K562 (cell line): ENCODE results near the gene COQ10B. TPM values are rescaled to one million over a fixed set of nuclear protein-coding genes. Genes with fewer than 3 reads are reported as not detected.

Experiments
- ATF3 ChIP-seq, 2 experiments: fragments of 450-650 bp in 1 of 2; sonication (generic) in 1 of 2; formaldehyde crosslinking in 1 of 2; IDR thresholded peaks in 1 of 2; conservative IDR thresholded peaks in 1 of 2; 2 replicates each; pipeline versions ENCODE4 v1.6.1 to v1.8.1; 2016 to 2023; ENCODE audit warnings: mild to moderate bottlenecking in 2 of 2, moderate library complexity in 2 of 2, inconsistent platforms in 1 of 2, missing genetic modification reagents in 1 of 2
- BCL6 ChIP-seq: fragments of 250-450 bp; sonication (Bioruptor Pico); IDR thresholded peaks from 2 replicates; pipeline ENCODE4 v1.4.0; 2020
- CBFA2T3 ChIP-seq: fragments of 450-650 bp; IDR thresholded peaks from 2 replicates; pipeline ENCODE4 v1.6.1; 2017
- DPF2 ChIP-seq: fragments of 450-650 bp; IDR thresholded peaks from 2 replicates; pipeline ENCODE4 v1.6.1; 2016
- EWSR1 ChIP-seq: fragments of 450-650 bp; IDR thresholded peaks from 2 replicates; pipeline ENCODE4 v1.6.1; 2018; ENCODE audit warnings: borderline replicate concordance, mild to moderate bottlenecking, low read depth, moderate library complexity; ENCODE audit not compliant: partially characterized antibody
- MBD2 ChIP-seq: sonication (generic); IDR thresholded peaks from 2 replicates; pipeline ENCODE4 v1.6.1; 2016; ENCODE audit warnings: low read depth, borderline replicate concordance
- PCBP1 ChIP-seq: fragments of 200-400 bp; formaldehyde crosslinking; IDR thresholded peaks from 2 replicates; pipeline ENCODE4 v1.6.1; 2018; ENCODE audit warnings: mild to moderate bottlenecking, low read depth, low read length; ENCODE audit not compliant: poor library complexity, severe bottlenecking
- TAF9B ChIP-seq: fragments of 450-650 bp; IDR thresholded peaks from 2 replicates; pipeline ENCODE4 v1.6.1; 2018; ENCODE audit warnings: mild to moderate bottlenecking; ENCODE audit not compliant: partially characterized antibody
- YY1 ChIP-seq, 3 experiments: IDR thresholded peaks; 2 replicates each; pipeline ENCODE4 v1.6.1; 2011; ENCODE audit warnings: low read length in 2 of 3, mild to moderate bottlenecking in 2 of 3, moderate library complexity in 2 of 3, borderline replicate concordance in 1 of 3, control low read depth in 1 of 3, low read depth in 1 of 3; ENCODE audit not compliant: insufficient read depth in 3 of 3, insufficient replicate concordance in 2 of 3, control insufficient read depth in 1 of 3, insufficient read length in 1 of 3; ENCODE audit errors: extremely low read depth in 1 of 3
- ZBTB9 ChIP-seq: fragments of 450-650 bp; formaldehyde crosslinking; IDR thresholded peaks from 2 replicates; pipeline ENCODE4 v1.4.0; 2020; ENCODE audit warnings: mild to moderate bottlenecking, moderate library complexity
- ZNF318 ChIP-seq, 2 experiments: fragments of 450-650 bp; IDR thresholded peaks; 2 replicates each; pipeline ENCODE4 v1.6.1; 2016; ENCODE audit warnings: mild to moderate bottlenecking in 2 of 2, borderline replicate concordance in 1 of 2, low read depth in 1 of 2, moderate library complexity in 1 of 2
- ZSCAN29 ChIP-seq: fragments of 450-650 bp; IDR thresholded peaks from 2 replicates; pipeline ENCODE4 v1.6.1; 2017
- polyA plus RNA-seq, 8 experiments: library from polyadenylated mRNA; depleted of rRNA in 4 of 8; stranded (reverse) in 5 of 8; unstranded in 3 of 8; fragments of >200 nt; fragmentation: Nextera tagmentation in 2 of 8; fragmentation: Illumina TruSeq in 1 of 8; extraction: Ambion mirVana in 2 of 8; extraction: Trizol in 1 of 8; gene quantifications; 2 replicates each; pipeline versions ENCODE4 v1.2.1 to v1.2.3, GENCODE V29; 2011 to 2014; ENCODE audit warnings: inconsistent platforms in 1 of 8, missing spikeins in 1 of 8
- total RNA-seq, 7 experiments: library from RNA; depleted of rRNA in 6 of 7; stranded (reverse); fragments of >200 nt in 6 of 7; fragmentation: Illumina TruSeq in 2 of 7; extraction: Trizol in 2 of 7; gene quantifications; 2 replicates each; pipeline versions ENCODE4 v1.2.1 to v1.2.3, GENCODE V29; 2011 to 2021; ENCODE audit warnings: low replicate concordance in 1 of 7
- TF ChIP-seq, protein P1 (sequence below): fragments of 450-650 bp; IDR thresholded peaks from 2 replicates; pipeline ENCODE4 v1.6.1; 2016; ENCODE audit warnings: missing biosample characterization, missing genetic modification characterization

Gene COQ10B
- total and polyA plus RNA-seq, 9 of the 15 experiments (the other 6 are each of a cell fraction or from before 2014, with no cell fraction given): 3.1 to 13.1 (median 7.7) TPM

GRCh38 chr2:197477797-197478196, 24.4 kb downstream of the COQ10B start (continued):
- TF ChIP-seq CBFA2T3: peak; percentile 61
- TF ChIP-seq MBD2: no peak
- peak in 1 of 3 experiments; percentile 19 for TF ChIP-seq YY1 (IDR thresholded peaks at IDR 0.05; ENCODE audit: borderline replicate concordance in 1 of 3, control insufficient read depth in 1 of 3, extremely low read depth in 1 of 3, insufficient read depth in 3 of 3, insufficient read length in 1 of 3, insufficient replicate concordance in 2 of 3, low read depth in 1 of 3, low read length in 2 of 3)
- TF ChIP-seq BCL6 (CRISPR knock-in tag): no peak
- TF ChIP-seq ATF3 (IDR thresholded peaks at IDR 0.05): no peak
- no peak for TF ChIP-seq ATF3 (CRISPR knock-in tag; conservative IDR thresholded peaks at IDR 0.05)
- TF ChIP-seq, protein P1, sequence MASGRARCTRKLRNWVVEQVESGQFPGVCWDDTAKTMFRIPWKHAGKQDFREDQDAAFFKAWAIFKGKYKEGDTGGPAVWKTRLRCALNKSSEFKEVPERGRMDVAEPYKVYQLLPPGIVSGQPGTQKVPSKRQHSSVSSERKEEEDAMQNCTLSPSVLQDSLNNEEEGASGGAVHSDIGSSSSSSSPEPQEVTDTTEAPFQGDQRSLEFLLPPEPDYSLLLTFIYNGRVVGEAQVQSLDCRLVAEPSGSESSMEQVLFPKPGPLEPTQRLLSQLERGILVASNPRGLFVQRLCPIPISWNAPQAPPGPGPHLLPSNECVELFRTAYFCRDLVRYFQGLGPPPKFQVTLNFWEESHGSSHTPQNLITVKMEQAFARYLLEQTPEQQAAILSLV (tag): no peak
- TF ChIP-seq ZSCAN29: peak; percentile 90
- TF ChIP-seq ZBTB9 (CRISPR knock-in tag): no peak
- TF ChIP-seq PCBP1: no peak
- no peak for TF ChIP-seq EWSR1
- no peak for TF ChIP-seq TAF9B
- no peak for TF ChIP-seq ZNF318 (IDR thresholded peaks at IDR 0.05; ENCODE audit: borderline replicate concordance in 1 of 2, low read depth in 1 of 2)
- TF ChIP-seq DPF2: peak; percentile 36
